ENCODE data around the gene FOXE1.

The FOXE1 gene

DNA sequence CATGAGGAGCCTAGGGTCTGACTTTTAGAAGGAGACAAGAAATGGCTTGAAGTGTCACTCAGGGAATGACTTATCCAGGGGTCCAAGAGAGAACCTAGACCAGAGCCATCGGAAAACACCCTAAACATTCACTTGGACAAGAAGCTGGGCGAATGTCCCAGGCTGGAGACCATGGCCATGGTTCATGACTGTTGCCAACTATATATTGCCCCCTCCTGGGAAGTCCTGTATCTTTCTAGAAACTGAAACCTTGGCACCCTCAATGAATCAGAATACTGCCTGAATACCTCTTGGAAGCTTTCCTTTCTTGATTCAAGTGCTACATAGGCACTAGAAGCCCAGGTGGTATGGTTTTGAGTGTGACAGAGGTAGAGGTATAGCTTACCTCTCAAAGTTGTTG is 39.4 kb downstream of the FOXE1 start:
- no peak for TF ChIP-seq EZH2phosphoT487 (IDR thresholded peaks at IDR 0.05; ENCODE audit: borderline replicate concordance)
- TF ChIP-seq, protein P1, sequence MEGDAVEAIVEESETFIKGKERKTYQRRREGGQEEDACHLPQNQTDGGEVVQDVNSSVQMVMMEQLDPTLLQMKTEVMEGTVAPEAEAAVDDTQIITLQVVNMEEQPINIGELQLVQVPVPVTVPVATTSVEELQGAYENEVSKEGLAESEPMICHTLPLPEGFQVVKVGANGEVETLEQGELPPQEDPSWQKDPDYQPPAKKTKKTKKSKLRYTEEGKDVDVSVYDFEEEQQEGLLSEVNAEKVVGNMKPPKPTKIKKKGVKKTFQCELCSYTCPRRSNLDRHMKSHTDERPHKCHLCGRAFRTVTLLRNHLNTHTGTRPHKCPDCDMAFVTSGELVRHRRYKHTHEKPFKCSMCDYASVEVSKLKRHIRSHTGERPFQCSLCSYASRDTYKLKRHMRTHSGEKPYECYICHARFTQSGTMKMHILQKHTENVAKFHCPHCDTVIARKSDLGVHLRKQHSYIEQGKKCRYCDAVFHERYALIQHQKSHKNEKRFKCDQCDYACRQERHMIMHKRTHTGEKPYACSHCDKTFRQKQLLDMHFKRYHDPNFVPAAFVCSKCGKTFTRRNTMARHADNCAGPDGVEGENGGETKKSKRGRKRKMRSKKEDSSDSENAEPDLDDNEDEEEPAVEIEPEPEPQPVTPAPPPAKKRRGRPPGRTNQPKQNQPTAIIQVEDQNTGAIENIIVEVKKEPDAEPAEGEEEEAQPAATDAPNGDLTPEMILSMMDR (conservative IDR thresholded peaks at IDR 0.05; ENCODE audit: low read length) = no peak; the same call in 1 of the 2 replicates
- no peak overlapping the region for H2AFZ ChIP-seq (ENCODE audit: low read length)

DNA sequence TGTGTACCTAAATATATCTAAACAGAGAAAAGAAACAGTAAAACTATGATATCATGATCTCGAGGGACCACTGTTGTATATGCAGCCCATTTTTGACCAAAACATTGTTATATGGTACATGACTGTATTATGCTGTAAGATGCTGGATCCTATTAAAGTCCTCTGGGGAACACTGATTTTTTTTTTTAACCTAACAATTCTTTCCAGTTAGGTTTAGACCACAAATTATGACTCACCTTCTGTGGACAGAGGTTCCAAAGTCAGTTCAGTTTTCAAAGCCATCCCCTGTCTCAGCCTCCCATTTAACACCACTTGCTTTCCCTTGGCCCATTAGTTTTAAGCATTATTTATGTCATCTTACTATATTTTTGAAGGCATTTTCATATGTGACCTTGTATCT is 42.2 kb downstream of the FOXE1 start:
- TF ChIP-seq, protein P1 (conservative IDR thresholded peaks at IDR 0.05; ENCODE audit: low read length) = no peak
- TF ChIP-seq EZH2phosphoT487 (IDR thresholded peaks at IDR 0.05; ENCODE audit: borderline replicate concordance) = no peak
- H3F3A ChIP-seq (ENCODE audit: low read depth) = no peaks in the 10 kb centered on the region
- H3K9me3 ChIP-seq (ENCODE audit: insufficient read depth, low read depth, low read length) = no peaks in the 10 kb centered on the region
- no peaks in the 10 kb centered on the region for H3K36me3 ChIP-seq (ENCODE audit: insufficient read depth, low read length)
- no peak overlapping the region for H3K9ac ChIP-seq (ENCODE audit: low read depth, low read length, poor library complexity, severe bottlenecking)
- H3K4me3 ChIP-seq (ENCODE audit: low read length, poor library complexity, severe bottlenecking) = no peak overlapping the region
- H3K4me2 ChIP-seq (ENCODE audit: low read depth, low read length, poor library complexity, severe bottlenecking) = no peak overlapping the region
- no peaks in the 10 kb centered on the region for H3K9me2 ChIP-seq (replicated peaks; ENCODE audit: low read depth, low read length)
- H2AFZ ChIP-seq (ENCODE audit: low read length) = no peak overlapping the region
- H3K4me1 ChIP-seq (ENCODE audit: insufficient read depth, low read length, poor library complexity, severe bottlenecking) = no peaks in the 10 kb centered on the region
- no peaks in the 10 kb centered on the region for H3K27me3 ChIP-seq (ENCODE audit: insufficient read depth, low read length, poor library complexity, severe bottlenecking)
- no peaks in the 10 kb centered on the region for H4K20me1 ChIP-seq (ENCODE audit: insufficient read depth, low read length, poor library complexity, severe bottlenecking)
- no peaks in the 10 kb centered on the region for H3K79me2 ChIP-seq (ENCODE audit: insufficient read depth, low read length)

More for the DNA sequence above, 39.4 kb downstream of the FOXE1 start:
- H3K4me1 ChIP-seq (ENCODE audit: insufficient read depth, low read length, poor library complexity, severe bottlenecking) = no peaks in the 10 kb centered on the region
- no peaks in the 10 kb centered on the region for H3K36me3 ChIP-seq (ENCODE audit: insufficient read depth, low read length)
- H3K27me3 ChIP-seq (ENCODE audit: insufficient read depth, low read length, poor library complexity, severe bottlenecking) = no peaks in the 10 kb centered on the region
- H3F3A ChIP-seq (ENCODE audit: low read depth) = no peaks in the 10 kb centered on the region
- no peaks in the 10 kb centered on the region for H4K20me1 ChIP-seq (ENCODE audit: insufficient read depth, low read length, poor library complexity, severe bottlenecking)
- H3K9me3 ChIP-seq (ENCODE audit: insufficient read depth, low read depth, low read length) = no peaks in the 10 kb centered on the region
- H3K79me2 ChIP-seq (ENCODE audit: insufficient read depth, low read length) = no peaks in the 10 kb centered on the region
- H3K9ac ChIP-seq (ENCODE audit: low read depth, low read length, poor library complexity, severe bottlenecking) = no peak overlapping the region
- H3K4me2 ChIP-seq (ENCODE audit: low read depth, low read length, poor library complexity, severe bottlenecking) = no peak overlapping the region
- no peaks in the 10 kb centered on the region for H3K9me2 ChIP-seq (replicated peaks; ENCODE audit: low read depth, low read length)
- H3K4me3 ChIP-seq (ENCODE audit: low read length, poor library complexity, severe bottlenecking) = no peak overlapping the region

DNA sequence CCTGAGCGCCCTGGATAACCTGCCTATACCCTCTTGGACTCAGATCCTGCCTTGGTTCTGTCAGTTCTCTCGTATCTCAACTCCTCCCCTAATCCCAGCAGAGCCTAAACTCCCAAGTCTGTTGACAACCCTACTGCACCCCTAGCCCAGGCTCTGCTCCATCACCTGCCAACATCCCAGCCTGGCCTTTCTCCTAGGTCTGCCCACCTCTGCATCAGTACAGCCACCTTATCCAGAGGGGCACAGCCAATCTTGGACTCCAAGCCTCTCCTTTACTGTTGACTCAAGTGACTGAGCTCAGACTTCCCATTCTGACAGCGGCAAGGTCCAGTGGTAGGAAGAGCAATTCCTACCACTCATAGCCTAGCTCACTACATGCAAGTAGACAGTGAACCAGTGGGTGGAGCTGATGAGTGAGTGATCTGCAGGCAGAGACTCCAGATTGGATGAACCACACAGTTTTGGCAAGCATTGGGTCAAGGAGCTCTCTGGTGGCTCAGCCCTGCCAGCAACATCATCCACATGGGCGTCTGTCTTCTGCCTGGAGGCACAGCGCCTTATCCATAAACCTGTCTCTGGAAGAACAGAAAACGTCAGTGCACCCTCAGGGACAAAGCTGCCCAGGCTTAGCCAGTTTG is 42.8 kb downstream of the FOXE1 start:
- Histone ChIP-seq H3K36me3 (ENCODE audit: insufficient read depth, low read length) (no peaks in the 10 kb centered on the region), H3K9ac (ENCODE audit: low read depth, low read length, poor library complexity, severe bottlenecking) (no peak overlapping the region), H3K4me1 (ENCODE audit: insufficient read depth, low read length, poor library complexity, severe bottlenecking) (no peaks in the 10 kb centered on the region), H4K20me1 (ENCODE audit: insufficient read depth, low read length, poor library complexity, severe bottlenecking) (no peaks in the 10 kb centered on the region), H3K27me3 (ENCODE audit: insufficient read depth, low read length, poor library complexity, severe bottlenecking) (no peaks in the 10 kb centered on the region), H2AFZ (ENCODE audit: low read length) (no peak overlapping the region), H3K9me2 (replicated peaks; ENCODE audit: low read depth, low read length) (no peaks in the 10 kb centered on the region), H3K79me2 (ENCODE audit: insufficient read depth, low read length) (no peaks in the 10 kb centered on the region), H3K4me2 (ENCODE audit: low read depth, low read length, poor library complexity, severe bottlenecking) (no peak overlapping the region), H3K9me3 (ENCODE audit: insufficient read depth, low read depth, low read length) (no peaks in the 10 kb centered on the region), H3F3A (ENCODE audit: low read depth) (no peaks in the 10 kb centered on the region), H3K4me3 (ENCODE audit: low read length, poor library complexity, severe bottlenecking) (no peak overlapping the region)
- no peak for TF ChIP-seq EZH2phosphoT487 (IDR thresholded peaks at IDR 0.05; ENCODE audit: borderline replicate concordance)
- TF ChIP-seq, protein P1 (conservative IDR thresholded peaks at IDR 0.05; ENCODE audit: low read length) = peak; percentile 47
